Cerebellar nuclear complex (tissue), 1 donor: ENCODE results near the gene ZIC4.

ENCODE experiments used
- DNase-seq, 2 experiments: peaks; one replicate each; lab custom pipeline; 2025; lab: John Stamatoyannopoulos, UW

The ZIC4 gene

GRCh38 chr3:147390589-147391569, 15.5 kb downstream of the ZIC4 start:
- DNase-seq = no peak

- DNase-seq = no peak
These were observed 16.6 kb downstream of the ZIC4 start for GRCh38 chr3:147389717-147390116.

- no peak for DNase-seq
These were observed 17.4 kb downstream of the ZIC4 start for GRCh38 chr3:147388700-147389580.

GRCh38 chr3:147387885-147388699, 18.3 kb downstream of the ZIC4 start:
- DNase-seq = no peak

GRCh38 chr3:147387291-147387884, 19.0 kb downstream of the ZIC4 start:
- DNase-seq = no peak

GRCh38 chr3:147385059-147386012, 21.0 kb downstream of the ZIC4 start:
- no peak for DNase-seq

- no peak for DNase-seq
These were observed 21.9 kb downstream of the ZIC4 start for GRCh38 chr3:147384210-147385058.

GRCh38 chr3:147383617-147384016, 22.7 kb downstream of the ZIC4 start:
- DNase-seq = no peak

GRCh38 chr3:147381596-147381995, 24.7 kb downstream of the ZIC4 start:
- no peak for DNase-seq

GRCh38 chr3:147380977-147381376, 25.4 kb downstream of the ZIC4 start:
- no peak for DNase-seq

GRCh38 chr3:147380387-147380951, 25.9 kb downstream of the ZIC4 start:
- no peak for DNase-seq

GRCh38 chr3:147379651-147380050, 26.7 kb downstream of the ZIC4 start:
- DNase-seq = no peak

GRCh38 chr3:147377412-147378367, 28.7 kb downstream of the ZIC4 start:
- no peak for DNase-seq

GRCh38 chr3:147373301-147373700, 33.0 kb downstream of the ZIC4 start:
- no peak for DNase-seq

GRCh38 chr3:147372525-147373027, 33.8 kb downstream of the ZIC4 start:
- no peak for DNase-seq

GRCh38 chr3:147371771-147372340, 34.5 kb downstream of the ZIC4 start:
- DNase-seq = no peak

GRCh38 chr3:147371140-147371539, 35.2 kb downstream of the ZIC4 start:
- DNase-seq = no peak
